Cortex of kidney (tissue), 1 donor: ENCODE data around the gene CASP12.

Experiments used
- DNase-seq: peaks from one replicate; lab custom pipeline; 2025; lab: John Stamatoyannopoulos, UW

The CASP12 gene

DNA sequence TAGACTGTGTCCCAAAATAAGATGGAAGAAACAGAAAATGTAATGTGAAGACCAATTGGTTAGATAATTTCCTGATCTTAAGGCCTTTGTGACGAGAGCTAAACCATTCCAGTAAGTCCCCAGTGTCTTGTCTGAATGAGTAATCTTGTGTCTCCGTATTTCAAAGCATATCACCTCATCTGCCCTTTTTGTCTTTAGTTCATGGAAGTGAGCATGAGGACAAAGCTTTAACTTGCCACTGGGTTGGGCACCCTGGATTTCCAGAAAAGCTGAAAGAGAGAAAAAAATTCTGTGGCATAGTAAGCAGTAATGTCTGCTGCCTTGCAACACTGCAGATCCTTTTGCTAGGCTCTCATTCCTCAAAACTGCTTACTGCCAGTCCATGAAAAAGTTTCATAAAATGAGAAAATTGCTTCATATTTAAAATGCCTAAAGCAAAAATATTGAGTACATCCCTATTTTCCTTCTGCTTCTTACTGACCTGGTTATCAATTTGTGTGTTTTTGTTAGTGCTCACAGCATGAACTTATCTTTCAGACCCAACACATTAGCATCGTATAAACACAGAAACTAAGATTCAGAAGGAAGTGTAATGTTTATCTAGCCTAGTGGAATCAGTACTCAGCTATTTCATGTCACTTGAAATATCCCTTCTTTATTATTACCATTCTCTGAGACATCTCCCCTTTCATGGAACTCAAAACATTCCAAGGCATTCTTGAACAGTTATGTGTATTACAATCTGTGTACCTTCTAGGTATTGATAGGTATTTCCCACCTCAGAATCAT, 5.3 kb downstream of the CASP12 start:
- DNase-seq, result no peak

DNA sequence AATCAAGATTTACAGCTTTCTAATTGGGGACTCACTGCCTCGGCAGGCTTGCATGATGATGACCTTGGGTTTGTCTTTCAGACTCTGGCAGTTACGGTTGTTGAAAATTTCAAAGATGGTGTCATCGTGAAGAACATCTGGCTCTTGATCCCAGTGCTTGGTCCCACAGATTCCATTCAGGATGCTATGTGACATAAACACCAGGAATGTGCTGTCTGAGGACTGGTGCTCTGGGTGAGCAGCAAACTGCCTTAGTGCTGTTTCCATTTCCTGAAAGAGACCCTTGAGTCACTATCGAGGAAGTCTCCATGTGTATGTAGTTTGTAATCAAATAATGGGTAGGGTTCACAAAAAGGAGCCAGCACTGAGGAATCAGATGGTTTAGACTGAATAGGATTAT, 7.1 kb downstream of the CASP12 start:
- no peak for DNase-seq

DNA sequence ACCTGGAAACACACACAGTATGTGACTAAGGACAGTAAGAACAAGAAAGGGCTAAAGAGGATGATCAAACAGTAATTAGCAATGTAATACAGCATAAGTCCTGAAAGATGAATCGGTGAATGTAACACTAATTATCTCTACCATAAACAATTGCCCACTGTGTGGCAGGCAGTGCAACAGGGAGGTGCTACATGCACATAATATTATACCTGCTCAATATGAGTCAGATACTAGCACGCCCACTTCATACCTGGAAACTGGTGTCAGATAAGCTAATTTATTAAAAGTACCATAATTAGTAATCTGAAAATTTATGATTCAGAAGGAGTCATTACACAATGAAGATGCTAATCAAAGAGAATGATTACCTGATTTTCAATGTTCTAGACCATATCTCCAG, 14.9 kb downstream of the CASP12 start:
- DNase-seq, result no peak

DNA sequence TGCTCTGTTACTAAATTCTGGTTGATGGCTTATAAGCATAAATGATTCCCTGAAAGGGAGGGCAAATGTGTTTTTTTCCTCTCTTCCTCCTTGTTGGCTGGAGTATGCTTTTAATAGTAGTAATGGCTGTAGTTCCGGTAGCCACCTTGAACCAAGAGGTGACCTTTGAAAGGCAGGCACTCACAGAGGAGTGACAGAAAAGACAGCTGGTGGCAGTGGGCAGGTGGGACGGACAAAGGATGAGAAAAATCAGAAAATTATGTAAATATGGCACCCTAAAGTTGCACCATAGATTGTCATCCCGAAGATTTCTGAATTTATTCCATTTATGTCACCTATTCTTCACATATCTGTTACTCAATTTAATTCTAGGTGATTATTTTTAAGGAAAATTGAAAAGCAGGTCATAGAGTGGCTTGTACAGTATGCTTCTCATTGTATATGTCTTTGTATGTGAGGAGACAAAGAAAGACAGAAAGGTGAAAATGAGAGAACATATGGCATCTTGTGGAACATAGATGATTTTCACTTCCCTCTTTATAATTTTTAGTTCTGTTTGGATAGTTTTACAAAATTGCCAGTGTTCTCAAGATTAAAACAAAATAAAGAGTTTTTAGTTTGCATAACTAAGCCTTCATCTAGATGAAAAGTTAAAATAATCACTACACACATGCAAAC, 17.0 kb downstream of the CASP12 start:
- DNase-seq, result no peak

DNA sequence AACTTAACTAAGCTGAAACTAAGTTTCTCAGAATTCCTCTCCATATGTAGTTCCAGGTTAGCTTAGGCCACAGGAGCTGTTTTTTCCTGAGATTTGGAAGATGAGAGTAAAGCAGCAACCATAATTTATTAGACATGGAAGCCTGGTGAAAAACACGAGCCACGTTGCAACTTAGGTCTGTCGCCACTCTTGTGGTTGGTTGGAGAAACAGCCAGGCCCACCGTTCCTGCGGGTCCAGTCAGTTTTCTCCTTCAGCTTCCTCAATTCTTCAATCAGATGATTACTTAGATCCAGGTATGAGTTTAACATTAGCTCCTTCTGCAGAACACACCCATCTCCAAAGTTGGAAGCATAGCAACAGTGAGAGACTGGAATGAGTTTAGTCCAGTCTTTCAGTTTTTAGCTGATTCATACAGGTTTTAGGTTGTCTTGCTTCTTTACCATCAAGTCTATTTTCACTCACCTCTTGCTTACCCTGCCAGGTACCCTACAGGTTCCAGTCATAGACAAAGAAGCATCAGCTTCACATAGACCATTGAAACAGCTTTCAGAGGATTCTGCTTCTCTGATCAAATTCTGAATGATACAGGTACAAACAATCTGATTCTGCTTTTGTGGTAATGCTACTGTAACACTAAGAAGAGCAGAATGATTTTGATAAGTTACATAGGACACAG, 18.6 kb downstream of the CASP12 start:
- DNase-seq, result no peak

DNA sequence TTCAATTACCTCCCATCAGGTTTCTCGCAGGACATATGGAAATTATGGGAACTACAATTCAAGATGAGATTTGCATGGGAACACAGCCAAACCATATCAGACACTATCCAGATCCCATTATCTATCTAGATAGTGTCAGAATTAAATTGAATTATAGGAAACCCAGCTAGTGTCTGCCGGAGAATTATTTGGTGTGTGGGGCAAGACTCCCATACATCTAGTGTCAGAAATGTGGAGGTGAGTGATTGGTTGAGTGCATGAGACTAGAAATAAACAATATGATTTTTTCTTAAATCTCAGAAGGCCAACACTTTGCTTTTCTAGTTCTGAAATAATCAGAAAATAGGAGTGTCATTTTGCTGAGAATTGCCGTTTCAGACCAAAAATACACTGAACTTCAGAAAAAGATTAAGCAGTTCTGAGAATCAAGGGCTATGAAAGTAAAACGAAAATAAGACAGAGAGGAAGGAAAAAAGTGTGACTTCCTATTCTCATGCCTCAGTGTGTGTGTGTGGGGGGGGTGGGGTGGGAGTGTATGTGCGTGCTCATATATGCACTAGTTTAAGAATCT, 21.3 kb downstream of the CASP12 start:
- DNase-seq, result no peak

DNA sequence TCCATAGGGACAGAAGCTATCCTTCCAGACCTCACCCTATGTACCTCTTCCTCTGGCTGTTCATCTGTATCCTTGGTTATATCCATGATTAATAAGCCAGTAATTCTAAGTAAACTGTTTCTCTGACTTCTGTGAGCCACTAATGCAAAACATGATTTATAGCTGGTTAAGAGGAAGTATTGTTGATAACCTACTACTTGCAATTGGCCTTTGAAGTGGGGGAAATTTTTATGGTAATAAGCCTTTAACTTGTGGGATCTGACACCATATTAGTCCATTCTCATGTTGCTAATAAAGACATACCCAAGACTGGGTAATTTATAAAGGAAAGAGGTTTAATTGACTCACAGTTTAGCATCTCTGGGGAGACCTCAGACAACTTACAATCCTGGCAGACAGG, 21.9 kb downstream of the CASP12 start:
- no peak for DNase-seq

DNA sequence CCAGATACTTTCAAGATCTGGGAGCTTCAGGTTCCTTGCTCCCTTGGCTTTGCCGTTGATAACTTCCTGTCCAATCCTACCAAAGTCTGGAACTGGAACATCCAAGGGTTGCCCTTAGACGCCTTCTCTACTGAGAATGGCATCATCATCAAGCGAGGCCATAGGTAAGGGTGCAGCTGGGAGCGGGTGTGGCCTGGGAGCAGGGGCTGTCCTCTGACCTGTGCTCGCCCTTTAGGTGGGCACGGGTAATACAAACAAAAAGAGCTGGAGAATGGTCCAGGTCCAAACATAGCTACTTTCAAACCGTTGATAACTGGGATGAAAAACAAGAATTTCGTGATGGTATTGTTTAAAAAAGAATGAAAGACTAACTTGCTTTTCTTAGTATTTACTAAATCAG, 25.0 kb downstream of the CASP12 start:
- DNase-seq, result no peak

DNA sequence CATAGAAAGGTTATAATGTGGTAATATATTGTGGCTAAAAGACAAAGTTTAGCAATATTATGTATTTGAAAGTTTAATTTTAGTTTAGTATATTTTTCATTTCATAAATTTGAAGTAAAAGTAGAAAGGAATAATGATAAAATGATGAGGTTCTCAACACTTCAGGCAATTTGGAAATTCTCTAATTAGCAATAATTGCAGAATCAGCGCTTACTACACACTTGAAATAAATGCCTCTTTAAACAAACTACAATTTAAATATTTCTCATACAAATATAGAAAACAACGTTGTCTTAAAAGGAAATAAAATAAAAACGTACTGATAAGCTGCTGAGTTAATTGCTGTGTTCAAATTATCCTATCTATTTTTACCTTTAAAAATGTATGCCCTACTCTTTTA, 25.9 kb downstream of the CASP12 start:
- no peak for DNase-seq

DNA sequence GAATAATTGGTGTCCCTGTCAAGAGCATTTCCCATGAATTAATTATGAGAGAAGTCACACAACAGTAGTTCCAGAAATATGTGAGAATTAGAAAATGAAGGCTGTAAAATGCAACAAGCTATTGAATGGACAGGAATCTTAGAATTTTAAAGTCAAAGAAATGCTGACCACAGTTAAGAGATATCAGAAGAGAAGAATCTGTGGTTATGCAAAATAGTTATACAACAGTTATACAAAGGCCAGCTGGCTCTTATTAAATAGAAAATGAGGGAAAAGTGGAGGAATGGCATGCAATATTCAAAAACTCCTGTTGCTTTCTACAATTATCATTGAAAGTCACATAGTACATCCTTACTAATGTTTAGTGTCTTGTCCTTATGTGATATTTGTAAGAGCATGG, 27.4 kb downstream of the CASP12 start:
- DNase-seq, result no peak

DNA sequence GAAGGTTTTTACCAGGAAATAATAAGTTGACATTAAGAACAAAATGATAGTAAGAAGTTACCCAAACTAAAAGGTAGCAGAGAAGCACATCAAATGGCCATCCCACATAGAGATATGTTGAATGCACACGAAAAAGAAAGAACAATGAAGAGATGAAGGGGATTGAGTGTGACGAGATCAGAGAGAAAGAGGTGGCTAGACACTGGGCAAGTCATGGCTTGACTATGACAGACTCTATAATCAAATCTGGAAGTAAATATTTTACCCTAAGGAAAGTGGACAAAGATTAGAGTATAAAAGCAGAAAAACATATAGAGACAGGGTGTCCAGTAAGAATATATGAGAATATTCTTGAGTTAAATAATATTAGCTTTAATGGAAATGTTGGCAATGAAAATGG, 31.4 kb downstream of the CASP12 start:
- DNase-seq, result no peak

DNA sequence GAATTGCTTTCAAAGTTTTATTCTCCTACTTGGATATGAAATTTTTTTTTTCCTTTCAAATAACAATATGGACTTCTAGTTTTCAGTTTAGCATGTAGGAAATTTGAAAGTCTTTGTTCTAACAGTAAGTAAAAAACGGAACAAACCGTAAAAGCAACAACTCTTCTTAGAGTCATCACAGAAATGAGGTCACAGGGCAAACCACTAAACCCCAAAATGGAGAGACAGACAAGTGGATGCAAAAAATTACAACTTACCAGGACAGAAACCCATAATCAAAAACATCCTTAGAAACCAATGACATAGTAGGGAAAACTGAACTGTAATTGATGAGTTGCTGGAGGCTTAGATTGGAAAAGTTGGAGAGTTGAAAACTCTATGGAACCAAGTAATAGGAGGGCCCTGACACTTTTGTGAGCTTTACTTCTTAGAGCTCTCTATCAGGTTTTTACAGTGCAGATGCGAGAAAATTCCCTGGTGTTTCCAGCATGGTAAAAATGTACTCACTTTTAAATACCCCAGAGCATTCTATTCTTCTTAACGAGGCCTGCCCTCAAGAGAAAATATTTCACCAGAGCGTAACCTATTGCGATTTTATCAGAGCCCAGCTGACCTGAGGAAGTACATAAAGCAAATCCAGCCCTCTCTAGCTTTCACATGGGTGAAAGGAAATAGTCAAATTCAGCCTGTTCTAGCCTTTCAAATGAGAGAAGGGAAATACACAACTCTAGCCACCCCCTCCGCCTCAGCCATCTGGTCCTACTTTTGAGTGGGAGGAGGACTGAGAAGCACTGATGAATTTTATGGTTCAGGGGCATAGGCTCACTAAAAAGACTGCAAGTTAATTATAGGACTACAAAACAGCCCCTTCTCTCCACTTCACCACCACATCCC, 39.1 kb downstream of the CASP12 start:
- no peak for DNase-seq

DNA sequence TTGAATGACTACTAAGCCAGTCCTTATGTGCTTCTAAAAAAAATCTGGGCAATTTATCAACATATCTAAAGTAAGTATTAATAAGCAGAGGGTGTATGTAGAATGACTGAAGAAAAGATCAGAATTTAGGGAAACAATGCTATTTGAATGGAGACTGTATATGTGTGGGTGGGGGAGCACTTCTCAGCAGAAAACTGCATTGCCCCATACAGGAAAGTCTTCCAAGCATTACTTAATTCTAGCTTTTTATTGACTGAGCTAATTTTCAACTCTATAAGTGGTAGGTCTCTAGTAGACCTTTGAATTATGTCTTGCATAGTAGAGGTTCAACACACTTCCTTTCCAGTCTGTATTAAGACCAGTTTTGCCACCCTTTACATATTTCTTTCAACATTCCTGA, 41.7 kb downstream of the CASP12 start:
- no peak for DNase-seq

DNA sequence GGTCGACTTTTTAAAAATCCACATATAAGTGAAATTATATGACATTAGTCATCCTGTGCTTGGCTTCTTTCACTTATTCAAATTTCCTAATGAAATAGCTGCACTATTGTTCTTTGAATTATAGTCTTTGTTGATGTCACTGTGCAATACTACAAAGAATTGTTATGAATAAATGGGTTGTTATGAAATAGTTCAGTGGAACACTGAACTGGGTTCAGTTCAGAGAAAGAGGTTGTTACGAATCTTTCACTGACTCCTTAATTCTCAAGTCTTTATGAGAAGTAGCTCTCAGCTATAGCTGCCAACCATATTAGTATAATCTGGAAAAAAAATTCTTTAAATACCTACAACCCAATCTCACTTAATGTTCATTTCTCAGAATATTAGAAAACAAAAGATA, 42.3 kb downstream of the CASP12 start:
- no peak for DNase-seq

DNA sequence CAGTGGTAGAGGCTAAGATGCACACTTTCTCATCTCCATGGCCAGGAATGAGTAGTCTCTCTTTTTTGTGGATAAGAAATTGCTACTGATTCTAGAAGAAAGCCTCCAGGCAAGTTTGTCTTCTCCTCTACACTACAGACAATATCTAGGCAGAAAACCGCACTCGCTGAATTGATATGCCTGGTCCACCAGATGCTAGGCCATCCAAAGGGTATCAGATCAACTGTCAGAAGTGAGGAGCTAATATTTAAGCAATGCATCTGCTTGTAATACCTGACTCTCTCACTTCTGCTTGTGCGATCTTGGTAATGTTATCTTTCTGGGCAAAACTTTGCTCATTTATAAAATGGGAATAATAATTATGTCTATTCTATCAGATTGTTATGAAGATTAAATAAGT, 45.0 kb downstream of the CASP12 start:
- no peak for DNase-seq

DNA sequence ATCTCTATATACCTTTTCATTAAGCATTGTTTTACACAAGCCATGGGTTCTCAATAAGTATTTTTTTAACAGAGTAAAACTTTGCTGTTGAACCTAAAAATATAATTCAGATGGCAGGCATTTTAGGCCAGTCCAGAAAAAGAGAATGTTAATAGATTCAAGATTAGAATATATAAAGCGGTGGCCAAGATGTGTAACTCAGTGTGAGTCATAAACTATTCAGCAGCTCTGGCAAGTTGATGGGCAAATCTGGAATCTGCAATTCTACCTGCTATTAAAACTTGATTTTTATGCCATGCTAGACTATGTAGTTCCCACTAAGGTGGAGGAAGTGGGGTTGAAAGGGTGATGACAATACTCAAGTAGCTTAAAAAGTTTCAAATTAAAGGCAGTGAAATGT, 45.4 kb downstream of the CASP12 start:
- no peak for DNase-seq

DNA sequence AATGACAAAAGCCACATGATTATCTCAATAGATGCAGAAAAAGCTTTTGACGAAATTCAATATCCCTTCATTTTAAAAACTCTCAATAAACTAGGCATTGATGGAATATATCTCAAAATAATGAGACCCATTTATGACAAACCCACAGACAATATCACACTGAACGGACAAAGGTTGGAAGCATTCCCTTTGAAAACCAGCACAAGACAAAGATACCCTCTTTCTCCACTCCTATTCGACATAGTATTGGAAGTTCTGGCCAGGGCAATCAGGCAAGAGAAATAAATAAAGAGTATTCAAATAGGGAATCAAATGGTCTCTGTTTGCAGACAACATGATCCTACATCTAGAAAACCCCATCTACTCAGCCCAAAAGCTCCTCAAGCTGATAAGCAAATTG, 52.0 kb downstream of the CASP12 start:
- DNase-seq, result no peak

DNA sequence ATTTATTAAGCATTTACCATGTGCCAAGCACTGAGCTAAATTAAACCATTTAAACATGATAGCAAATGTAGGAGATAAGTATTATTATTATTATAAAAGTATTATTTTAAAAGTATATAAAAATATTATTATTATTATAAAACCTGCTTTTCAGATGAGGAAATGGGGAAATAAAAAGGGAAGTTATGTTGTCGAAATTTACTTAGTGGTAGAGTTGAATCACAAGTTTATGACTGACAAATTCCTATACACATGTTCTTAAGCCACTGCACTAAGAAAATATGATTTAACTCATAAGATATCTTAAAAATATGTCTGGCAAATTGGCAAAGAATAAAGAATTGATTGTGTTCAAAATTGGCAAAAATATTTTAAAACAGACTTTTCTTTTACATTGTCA, 53.8 kb downstream of the CASP12 start:
- no peak for DNase-seq

DNA sequence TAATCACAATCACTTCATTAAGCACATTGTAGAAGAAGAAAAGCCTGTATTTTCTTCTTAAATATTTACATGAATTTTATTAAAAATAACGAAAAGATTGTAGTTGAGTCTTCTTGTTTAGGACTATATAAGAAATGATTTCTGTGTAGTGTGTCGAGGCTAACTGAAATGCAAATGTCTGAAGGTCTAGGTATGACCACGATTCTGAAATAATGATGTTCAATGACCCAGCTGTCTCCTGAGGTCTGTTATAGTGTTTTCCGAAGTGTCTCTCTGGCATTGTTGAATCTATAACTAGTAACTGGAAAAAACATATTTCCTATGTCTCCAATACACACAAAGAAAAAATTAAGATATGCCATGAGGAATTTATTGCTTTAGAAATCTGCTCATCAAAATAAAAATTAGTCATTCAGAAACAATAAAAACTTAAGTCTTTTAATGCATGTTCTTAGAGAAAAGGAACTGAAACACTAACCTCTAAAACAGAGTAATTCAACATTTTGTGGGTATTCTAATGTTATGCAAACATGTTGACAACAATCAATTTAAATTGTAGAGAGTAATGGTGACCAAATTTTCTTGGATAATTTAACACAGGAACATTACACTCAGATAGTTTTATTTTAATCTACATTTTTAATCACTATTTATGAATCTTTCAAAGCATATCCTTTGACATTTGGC, 55.0 kb downstream of the CASP12 start:
- DNase-seq, result no peak

DNA sequence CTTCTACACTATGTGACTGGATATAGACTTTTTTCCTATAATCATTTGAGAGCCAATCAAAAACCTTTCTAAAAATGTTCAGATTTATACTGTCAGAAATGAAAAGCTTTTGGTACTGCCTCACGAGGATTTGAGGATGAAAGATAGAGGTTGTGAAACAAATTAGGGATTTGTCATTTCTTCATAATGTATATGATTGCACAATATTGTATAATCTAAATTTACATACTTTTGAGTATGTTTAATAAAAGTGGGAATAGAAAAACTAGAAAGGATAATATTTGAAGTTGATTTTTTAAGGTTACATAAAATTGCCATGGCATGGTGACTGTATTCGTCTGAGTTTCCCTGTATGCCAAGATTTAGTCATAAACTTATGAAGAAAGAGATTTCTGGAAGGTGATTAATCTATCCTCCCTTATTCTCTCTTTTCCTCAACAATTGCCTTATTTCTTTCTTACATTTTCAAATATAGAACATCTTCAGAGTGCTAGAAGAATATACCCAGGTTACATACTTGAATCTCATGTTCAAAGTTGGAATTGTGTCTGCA, 56.2 kb downstream of the CASP12 start:
- no peak for DNase-seq

DNA sequence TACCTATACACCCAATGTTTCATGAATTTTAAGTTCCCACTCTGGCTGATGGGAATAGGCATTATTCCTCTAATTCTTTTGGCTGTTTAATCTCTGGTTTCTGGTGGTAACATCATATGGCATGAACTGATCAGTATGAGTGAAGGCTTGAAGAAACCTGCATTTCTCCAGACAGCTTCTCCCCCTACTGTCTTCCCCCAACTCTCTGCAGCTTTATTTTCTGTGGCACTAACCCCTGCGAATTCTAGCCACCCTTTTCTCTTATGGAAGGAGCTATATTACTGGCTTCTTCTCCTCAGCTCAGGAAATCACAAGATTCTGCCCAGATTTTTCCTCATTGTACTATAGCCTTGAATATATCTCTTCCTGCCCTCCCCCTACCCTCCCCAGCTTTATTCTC, 57.1 kb downstream of the CASP12 start:
- DNase-seq, result no peak
